Left lobe of liver (tissue), 2 donors: ENCODE results near the gene CHKB. TPM values are rescaled to one million over a fixed set of nuclear protein-coding genes. Genes with fewer than 3 reads are reported as not detected.
"Not testable (repeated sequence)": the region's sequence is repeated elsewhere in the genome, so short reads cannot be mapped to it uniquely, and the experiment has no call there.

ENCODE experiments used
- ATAC-seq: fragments of 200-7000 bp; cut with Tn5 transposase; one replicate; pipeline ENCODE4 v1.9.1; 2020; ENCODE audit warnings: mild to moderate bottlenecking, moderate library complexity
- DNase-seq: peaks from one replicate; pipeline ENCODE4 v3.0.0-alpha.2; 2020; ENCODE audit warnings: low spot score
- total RNA-seq: library from RNA; stranded (reverse); gene quantifications from one replicate; pipeline ENCODE4 v1.2.1, GENCODE V29; 2021
- donor health status: DM: no; HTN: no; CAD: no; lungs with moderate emphysema.
- donor health status: DM: no; HTN: yes; CAD: no.

The CHKB gene
- total RNA-seq, 1 donor from 2014 or later: 32.6 TPM

- no peak for ATAC-seq
- no peak for DNase-seq
These were observed 31.4 kb downstream of the CHKB start for GRCh38 chr22:50551160-50551752.

- no peak for ATAC-seq
These were observed 32.3 kb downstream of the CHKB start for GRCh38 chr22:50550395-50550794.

GRCh38 chr22:50548921-50549790 lies 33.5 kb downstream of the CHKB start:
- ATAC-seq: no peak
- DNase-seq: no peak

More at GRCh38 chr22:50550395-50550794, 32.3 kb downstream of the CHKB start:
- DNase-seq: no peak

GRCh38 chr22:50548040-50548920 lies 34.4 kb downstream of the CHKB start:
- peak; percentile 80 for ATAC-seq

GRCh38 chr22:50547263-50547985 lies 35.2 kb downstream of the CHKB start:
- DNase-seq (peak; percentile 48), ATAC-seq (no peak)

More at GRCh38 chr22:50548040-50548920, 34.4 kb downstream of the CHKB start:
- peak; percentile 73 for DNase-seq

GRCh38 chr22:50546326-50547262 lies 36.1 kb downstream of the CHKB start:
- no peak for DNase-seq
- ATAC-seq: no peak

- no peak for DNase-seq
- ATAC-seq: peak; percentile 5
These were observed 36.9 kb downstream of the CHKB start, which contains the start of gene KLHDC7B for GRCh38 chr22:50545522-50546325. Gene KLHDC7B, plus strand, starts transcription at chr22:50545899. Its CDS starts 345 bp downstream, at chr22:50546244.

- ATAC-seq (no peak), DNase-seq (peak; percentile 52)
These were observed 37.8 kb downstream of the CHKB start for GRCh38 chr22:50544746-50545253.

- DNase-seq (peak; percentile 85), ATAC-seq (peak; percentile 78)
These were observed 38.4 kb downstream of the CHKB start for GRCh38 chr22:50544078-50544745.

GRCh38 chr22:50542416-50542927 lies 40.2 kb downstream of the CHKB start:
- DNase-seq: peak; percentile 56
- ATAC-seq: no peak

- not testable (repeated sequence) for DNase-seq, ATAC-seq
These were observed 41.0 kb downstream of the CHKB start for GRCh38 chr22:50541667-50542026.

- DNase-seq: no peak
- ATAC-seq: no peak
These were observed 42.3 kb downstream of the CHKB start for GRCh38 chr22:50540381-50540780.

GRCh38 chr22:50537765-50538164 lies 44.9 kb downstream of the CHKB start:
- no peak for DNase-seq
- no peak for ATAC-seq

- DNase-seq: no peak
- ATAC-seq: no peak
These were observed 46.4 kb downstream of the CHKB start for GRCh38 chr22:50536226-50536625.

- DNase-seq (no peak), ATAC-seq (no peak)
These were observed 47.5 kb downstream of the CHKB start for GRCh38 chr22:50535113-50535512.

- not testable (repeated sequence) for ATAC-seq, DNase-seq
These were observed 48.6 kb downstream of the CHKB start for GRCh38 chr22:50533856-50534711.
